HG03135 (cell line): ENCODE results near the gene MCOLN3.
"Not testable (repeated sequence)": the region's sequence is repeated elsewhere in the genome, so short reads cannot be mapped to it uniquely, and the experiment has no call there.

Experiments used
- ATAC-seq: cut with Tn5 transposase; IDR thresholded peaks from one replicate; pipeline ENCODE4 v1.9.1; 2021; ENCODE audit warnings: mild to moderate bottlenecking, moderate library complexity; ENCODE audit not compliant: unreplicated experiment

The MCOLN3 gene

DNA sequence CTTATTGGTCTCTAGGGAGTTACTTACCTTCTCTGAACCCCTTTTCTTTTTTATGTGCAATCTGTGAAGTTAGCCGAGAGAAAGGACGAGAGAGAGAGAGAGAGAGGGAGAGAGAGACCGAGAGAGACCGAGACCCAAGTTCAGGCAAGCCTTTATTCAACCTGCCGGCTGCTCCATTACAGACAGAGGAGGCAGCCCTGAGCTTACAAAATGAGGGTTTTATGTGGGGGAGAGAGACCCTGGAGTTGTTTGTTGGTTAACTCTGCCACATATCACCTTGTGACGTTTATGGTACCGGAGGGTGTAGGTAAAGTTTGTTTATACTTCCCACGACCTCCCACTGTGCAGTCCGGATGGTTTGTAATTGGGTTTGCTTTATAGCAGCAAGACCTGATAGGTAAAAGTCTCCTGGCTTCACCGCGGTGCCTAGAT, 1.5 kb upstream of the MCOLN3 start:
- ATAC-seq = no peak

DNA sequence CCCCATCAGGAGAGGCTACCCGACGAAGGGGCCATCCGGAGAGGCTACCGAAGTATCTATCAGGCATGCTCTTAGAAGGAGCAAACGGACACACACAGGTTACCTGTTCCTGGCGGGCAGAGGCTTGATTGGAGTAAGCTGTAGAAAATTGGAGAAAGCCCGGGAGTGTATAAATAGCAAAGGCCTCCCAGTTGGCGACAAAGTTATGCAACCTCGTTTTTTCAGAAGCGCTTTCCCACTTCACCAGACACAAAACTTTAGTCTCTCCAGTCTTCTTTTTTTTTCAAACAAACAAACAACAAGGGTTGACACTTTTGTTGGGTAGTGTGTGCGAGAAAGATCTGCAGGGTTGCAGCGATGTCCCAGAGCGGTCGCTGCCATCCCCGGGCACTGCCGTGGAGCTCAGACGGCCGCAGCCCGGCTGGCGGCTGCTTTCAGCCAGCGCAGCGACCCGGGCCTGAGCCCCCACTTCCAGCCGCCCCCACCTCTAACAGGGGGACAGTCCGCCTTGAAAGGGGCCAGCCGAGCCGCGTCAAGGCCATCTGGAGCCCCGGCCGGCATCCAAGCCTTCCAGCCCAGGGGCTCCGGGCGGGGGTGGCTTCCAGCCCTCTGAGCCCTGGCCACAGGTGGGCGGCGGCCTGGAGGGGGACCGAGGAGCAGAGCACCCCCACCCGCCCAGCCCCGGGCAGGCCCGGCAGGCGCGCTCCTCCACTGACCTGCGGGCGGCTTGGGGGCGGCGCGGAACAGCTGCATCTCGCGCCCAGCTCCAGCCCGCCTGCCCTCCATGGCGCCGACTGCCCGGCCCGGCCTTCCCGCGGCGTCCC, 616 bp downstream of the MCOLN3 start:
- peak; percentile 51 for ATAC-seq

DNA sequence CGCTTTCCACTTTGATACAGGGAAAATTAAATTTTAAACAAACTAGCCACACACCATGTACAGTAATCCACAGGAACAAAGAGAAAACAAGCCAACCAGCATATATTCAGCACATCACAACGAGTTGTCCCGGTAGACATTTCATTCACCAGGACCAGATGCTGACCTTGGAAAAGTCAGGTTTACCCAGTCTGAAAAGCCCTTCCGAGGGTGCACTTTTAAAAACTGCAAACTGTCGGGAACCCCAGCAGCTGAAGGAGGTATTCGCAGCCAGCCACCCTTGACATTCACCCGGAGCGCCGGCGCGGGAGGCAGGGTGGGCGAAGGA, 1.2 kb downstream of the MCOLN3 start:
- no peak for ATAC-seq

DNA sequence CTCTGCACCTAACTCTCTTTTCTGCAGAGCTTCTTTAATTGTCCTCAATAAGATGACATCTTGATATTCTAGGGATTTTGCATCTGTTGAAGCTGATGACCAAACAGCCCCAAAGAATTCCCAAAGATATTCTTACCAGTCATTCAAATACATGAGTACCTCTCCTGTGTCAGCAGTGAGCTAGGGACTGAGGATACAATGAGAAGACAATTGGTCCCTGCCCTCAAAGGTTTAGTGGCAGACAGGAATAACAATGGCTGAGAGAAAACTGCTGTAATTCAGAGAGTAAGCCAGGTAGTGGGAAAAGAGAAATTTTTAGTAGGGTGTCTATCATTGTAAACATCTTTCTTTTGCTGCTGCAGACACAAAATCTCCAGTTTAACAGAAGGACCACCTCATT, 5.9 kb downstream of the MCOLN3 start:
- no peak for ATAC-seq

DNA sequence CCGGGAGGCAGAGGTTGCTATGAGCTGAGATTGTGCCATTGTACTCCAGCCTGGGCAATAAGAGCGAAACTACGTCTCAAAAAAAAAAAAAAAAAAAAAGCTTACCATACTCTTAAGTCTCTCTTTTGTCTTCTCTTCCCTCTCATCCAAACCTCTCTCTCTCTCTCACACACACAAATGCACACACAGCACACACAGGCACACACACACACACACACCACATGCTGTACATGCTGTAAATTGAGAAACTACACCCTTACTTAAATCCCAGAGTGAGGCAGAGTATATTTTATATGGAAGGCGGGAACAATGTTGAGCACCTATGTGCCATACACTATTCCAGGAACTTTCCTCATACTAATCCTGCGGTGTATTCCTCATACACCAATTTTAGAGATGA, 6.5 kb downstream of the MCOLN3 start:
- no peak for ATAC-seq

DNA sequence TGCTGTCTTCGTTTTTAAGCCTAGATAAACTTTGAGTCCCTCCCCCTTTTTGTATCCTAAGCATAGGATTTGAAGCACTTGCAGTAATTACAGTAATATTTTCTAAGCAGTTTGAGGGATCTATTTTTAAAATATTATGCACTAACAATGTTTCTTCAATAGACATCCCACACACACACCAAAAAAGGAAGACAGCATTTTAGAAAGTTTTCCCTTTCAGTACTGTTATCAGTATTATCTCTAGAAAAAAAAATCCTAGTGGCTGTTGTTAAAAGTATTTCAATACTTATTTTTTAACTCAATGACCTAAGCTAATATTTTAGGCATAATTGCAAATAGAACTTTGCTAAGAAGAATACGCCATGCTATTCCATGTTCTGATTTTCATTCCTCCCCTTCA, 15.1 kb downstream of the MCOLN3 start:
- ATAC-seq = no peak

DNA sequence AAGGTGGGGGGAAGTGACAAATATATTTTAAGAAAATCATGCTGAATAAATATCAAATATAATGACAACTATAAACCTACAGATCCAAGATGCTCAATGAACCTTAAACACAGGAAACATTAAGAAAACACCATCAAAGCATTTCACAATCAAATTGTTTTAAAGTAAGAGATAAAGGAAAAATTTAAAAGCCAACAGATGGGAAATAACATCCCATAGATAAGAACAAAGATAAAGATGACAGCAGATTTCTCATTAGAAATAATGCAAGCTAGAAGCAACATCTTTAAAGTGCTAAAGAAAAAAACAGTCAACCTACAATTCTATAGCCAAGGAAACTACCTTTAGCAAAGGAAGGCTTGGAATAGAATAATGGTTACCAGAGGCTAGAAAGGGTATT, 17.8 kb downstream of the MCOLN3 start:
- ATAC-seq = no peak

DNA sequence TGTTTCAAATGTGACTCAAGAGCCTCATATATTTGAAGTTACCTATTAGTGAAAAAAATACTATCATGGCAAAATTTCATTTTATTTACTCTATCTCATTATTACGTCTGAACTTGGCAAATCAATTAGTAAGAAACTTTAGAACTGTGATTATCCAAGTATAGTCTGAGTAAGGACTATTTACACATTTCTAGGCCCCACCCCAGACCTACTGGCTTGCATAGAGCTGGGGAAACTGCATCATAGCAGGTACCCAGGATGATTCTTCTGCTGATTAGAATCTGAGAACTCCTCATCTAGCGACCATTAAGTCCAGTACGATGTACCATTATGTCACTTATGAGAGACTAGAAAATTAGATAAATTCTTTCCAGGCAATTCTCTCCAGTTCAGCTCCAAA, 20.1 kb downstream of the MCOLN3 start:
- ATAC-seq = no peak

DNA sequence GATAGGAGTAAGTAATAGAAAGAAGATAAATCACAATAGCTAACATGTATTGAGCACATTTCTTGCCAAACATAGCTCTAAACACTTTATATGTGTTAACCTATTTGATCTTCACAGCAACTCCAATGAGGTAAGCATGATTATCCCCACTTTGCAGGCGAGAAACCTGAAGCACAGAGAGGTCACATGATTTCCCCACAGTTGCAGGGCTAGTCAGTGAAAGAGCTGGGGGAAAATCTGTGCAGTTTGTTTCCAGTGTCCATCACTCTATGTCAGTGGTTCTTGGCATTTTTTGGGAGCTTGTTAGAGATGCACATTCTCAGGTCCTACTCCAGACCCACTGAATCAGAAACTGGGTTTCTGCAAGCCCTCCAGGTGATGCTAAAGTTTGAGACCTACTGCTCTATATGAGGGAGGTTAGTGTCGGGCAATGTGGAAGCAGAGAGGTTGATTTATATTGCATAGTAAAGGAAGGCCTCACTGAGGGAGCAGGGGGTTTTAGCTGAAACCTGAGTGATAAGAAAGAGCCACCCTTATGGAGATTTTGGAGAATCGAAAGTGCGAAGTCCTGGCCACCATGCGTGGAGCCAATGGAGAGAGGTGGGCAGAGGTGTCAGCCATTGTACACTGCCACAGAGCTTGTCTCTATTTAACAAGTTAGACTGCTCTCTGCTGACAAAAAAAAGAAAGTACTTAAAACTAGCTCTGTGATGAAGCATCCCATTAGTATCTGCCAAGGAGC, 20.9 kb downstream of the MCOLN3 start:
- ATAC-seq = peak; percentile 81

DNA sequence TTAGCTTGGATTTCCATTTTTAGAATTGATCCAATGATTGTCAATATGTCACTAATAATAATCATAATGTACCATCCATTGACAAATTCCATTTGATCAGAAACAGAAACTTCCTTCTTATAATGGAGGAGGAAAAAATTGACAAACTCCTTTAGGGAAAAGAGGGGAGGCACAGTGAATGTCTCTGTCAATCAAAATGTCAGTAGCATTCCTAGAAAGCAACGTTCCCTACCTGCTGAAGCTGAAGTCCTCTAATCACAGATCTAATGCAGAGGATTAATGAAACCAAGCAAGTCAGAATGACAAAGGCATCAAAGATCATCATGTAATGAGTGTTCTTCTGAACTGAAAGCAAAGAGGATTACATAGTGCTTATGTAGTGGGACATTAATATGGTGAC, 22.4 kb downstream of the MCOLN3 start:
- ATAC-seq = no peak

DNA sequence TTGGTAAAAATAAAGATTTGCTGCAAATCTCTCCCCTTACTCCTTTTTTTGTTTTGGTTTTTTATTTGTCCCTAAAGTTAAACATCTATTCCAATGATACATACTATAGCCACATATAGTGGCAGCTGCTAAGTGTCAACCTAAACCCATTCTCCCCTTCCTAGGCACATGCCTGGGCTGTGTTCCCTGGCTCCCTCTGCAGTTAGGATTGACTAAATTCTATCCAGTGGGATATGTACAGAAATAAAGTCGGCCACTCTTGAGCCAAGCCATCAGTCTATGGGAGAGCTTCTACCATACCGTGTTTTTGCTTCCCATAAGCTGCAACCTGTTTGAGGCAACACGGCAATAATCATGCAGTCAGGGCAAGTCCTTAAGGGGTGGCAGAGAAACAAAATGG, 23.6 kb downstream of the MCOLN3 start:
- ATAC-seq = no peak

DNA sequence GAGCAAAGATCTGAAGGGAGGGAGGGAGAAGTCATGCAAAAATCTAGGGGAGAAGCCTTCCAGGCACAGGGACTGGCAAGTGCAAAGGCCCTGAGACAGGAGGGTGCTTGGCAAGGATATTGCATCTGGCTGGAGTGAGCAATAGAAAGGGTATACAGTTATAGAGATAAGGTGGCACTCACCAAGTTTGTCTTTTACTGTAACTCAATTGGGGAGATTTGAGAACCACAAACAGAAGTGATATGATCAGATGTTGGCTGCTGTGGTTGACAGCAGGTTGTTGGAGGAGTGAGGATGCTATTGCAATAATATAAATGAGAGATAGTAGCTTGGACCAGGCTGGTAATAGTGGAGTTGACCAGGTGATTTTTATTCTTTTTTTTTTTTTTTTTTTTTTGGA, 25.6 kb downstream of the MCOLN3 start:
- ATAC-seq = no peak

DNA sequence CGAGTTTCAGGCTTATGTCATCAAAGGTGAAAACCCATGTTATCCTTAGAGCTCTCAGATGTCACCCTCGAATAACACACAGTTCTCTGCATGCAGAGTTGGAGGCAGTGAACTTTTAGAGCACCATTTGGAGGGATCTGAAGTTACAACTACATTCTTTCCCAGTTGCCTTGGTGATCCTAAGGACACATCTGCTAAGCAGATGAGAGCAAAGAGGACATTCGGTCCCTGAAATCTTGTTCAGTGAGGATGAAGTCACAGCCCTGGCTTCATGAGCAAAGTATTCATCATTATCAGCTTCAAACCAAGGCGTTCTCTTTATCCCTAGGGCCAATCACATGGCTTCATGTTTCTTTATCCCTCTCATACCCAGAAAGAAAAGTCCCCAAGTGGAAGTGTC, 28.3 kb downstream of the MCOLN3 start:
- ATAC-seq = no peak

DNA sequence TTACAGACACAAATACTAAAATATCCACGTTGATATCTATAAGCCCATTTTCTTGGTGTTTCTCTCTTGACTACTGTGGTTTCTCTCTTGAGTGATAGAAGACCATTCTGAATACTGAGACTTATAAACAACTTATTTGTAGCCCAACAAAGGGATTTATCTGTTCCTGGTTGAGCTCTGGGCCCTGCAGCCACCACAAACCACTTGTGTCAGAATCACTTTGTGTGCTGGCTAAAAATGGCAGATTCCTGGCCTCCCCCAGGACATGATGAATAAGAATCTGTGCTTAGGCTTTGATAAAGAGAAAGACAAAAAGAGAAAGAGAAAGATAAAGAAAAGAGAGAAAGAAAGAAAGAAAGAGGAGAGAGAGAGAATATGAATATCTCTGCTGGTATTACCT, 32.5 kb downstream of the MCOLN3 start:
- ATAC-seq = no peak

DNA sequence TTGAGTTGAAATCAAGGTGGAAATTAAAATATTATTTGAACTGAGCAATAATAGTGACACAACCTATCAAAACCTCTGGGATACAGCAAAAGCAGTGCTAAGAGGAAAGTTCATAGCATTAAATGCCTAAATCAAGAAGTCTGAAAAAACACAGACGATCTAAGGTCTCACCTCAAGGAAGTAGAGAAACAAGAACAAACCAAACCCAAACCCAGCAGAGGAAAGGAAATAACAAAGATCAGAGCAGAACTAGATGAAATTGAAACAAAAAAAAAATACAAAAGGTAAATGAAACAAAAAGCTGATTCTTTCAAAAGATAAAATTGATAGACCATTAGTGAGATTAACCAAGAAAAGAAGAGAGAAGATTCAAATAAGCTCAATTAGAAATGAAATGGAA, 42.7 kb downstream of the MCOLN3 start:
- ATAC-seq = not testable (repeated sequence)

DNA sequence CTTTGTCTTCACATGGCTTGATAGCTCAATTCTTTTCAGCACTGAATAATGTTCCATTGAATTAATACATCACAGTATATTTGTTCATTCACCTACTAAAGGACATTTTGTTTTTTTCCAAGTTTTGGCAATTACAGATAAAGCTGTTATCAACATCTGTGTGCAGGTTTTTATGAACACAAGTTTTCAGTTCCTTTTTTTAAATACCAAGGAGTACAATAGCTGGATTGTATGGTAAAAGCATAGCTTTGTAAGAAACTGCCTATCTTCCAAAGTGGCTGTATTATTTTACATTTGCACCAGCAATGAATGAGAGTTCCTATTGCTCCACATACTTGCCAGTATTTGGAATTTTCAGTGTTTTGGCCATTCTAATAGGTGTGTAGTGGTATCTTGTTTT, 46.6 kb downstream of the MCOLN3 start:
- no peak for ATAC-seq

DNA sequence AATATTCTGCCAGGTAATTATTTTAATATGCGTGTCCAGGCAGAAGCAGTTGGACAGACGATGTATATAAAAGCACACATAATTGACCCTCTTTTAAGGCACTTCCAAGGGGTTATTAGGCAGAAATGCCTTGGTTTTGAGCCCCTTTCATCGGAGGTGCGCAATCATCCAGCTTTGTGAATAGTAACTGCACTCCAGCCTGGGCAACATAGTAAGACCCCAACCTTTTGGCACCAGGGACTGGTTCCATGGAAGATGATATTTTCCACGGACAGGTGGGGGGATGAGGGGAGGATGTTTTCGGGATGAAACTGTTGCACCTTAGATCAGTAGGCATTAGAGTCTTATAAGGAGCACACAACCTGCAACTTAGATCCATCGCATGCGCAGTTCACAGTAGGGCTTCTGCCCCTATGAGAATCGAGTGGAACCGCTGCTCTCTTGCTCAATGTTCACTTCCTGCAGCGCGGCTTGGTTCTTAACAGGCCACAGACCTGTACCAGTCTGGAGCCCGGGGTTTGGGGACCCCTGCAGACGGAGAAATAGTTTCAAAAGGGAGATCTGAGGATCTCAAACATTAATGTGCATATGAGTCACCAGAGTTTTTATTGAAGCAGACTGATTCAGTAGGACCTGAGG, 49.5 kb downstream of the MCOLN3 start:
- ATAC-seq = no peak

DNA sequence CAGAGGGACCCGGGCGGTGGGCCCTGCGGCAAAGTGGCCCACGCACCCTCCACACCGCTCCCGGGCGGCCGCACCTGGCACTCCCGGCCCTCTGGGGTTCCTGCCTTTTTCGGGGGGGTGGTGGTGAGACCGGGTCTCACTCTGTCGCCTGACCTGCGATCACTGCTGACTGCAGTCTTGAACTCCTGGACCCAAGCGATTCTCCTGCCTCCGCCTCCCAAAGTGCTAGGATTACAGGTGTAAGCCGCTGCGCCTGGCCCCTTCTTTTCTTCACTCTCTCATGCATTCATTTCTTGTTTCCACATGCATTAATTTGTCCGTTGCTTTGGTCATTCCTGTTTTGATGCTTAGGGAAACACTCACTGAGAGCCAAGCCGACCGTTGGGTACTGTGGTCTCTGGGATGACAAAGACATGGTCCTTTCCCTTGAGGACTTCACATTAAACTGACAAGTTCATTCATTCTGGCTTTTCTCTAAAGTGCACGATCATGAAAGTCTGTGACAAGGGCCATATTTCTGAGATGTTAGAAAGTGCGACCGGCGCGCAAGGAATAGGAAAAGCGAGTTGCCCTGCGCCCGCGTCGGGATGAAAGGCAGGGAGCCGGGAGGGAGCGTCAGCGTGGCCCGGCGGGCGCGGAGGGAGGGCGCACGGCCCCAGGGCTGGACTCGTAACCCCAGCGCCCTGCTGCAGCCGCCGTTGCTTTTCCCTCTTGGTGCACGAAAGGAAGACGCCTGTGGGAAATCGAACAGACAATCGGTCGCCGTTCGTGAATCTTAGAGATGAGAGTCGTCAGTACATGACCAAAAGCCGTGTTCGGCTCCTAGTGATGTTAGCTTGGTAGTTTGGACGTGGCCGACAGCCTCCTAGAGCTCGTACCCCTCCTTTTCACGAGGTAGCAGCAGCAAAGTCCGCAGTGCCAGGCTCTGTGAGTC, 50.4 kb downstream of the MCOLN3 start:
- no peak for ATAC-seq

DNA sequence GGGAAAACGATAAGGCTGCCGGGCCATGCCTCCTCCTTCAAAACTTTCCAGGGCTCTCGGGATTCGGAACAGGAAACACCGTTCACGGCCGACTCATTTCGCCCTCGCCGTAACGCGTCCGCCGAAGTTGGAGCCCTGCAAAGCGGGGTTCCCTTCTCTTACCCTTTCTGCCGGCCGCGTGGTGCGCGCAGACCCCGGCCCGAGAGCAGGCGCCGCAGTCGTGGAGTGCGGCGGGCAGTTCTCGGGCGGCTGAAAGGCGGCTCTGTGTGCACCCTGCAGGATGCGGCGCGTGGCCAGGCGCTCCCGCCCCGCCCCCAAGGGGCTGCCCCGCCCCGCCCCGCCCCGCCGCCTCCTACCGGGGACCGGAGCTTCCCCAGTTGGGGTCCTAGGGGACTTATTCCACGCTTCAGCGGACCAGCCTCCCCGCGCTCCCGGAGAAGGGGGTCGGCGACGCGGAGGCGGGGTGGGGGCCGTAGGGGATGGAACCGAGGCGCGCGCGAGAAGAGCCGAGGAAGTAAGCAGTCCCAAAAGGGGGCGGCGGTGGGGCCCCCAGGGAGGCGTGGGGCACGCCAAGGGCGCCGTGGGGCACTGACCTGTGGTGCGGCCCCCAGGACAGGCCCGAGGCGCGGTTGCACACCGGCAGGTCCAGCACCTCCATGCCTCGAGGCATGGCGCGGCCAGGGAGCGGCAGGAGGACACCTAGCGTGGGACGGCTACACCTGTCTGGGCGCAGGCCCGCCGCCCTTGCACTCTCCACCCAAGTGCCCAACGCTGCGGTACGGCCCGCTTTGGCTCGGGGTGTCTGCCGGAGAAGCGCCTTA, 51.2 kb downstream of the MCOLN3 start, which contains the start of gene MCOLN2:
Gene MCOLN2 (minus strand): TSS at position 268 of the 821 bp plus-strand sequence. CDS start 241 bp downstream, at position 27.
- peak; percentile 49 for ATAC-seq
